Measurements from ENCODE around the gene ENGASE.

The ENGASE gene

GRCh38 chr17:79115487-79115886, 40.9 kb downstream of the ENGASE start:
- no peak for DNase-seq (ENCODE audit: low spot score)

- no peak for DNase-seq (ENCODE audit: low spot score)
Measured at GRCh38 chr17:79116575-79117368, 42.1 kb downstream of the ENGASE start.

- no peak for DNase-seq (ENCODE audit: low spot score)
Measured at GRCh38 chr17:79117905-79118487, 43.4 kb downstream of the ENGASE start.

DNA sequence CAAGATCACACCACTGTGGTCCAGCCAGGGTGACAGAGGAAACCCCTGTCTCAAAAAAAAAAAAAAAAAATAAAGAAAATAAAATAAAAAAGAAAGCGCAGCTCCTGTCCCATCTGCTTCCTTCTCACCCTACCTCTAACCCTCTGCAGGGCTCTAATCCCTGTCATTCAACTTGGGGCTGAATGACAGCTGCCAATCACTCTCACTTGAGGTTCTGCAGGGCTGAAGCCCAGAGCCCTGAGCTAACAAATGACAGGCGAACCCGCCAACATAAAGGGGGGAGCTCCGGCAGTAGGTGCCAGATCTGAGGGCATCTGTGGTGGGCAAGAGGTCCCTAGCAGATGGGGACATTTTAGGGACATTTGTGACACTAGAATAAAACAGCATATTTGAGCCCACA, 44.3 kb downstream of the ENGASE start:
- DNase-seq (ENCODE audit: low spot score), result no peak

DNA sequence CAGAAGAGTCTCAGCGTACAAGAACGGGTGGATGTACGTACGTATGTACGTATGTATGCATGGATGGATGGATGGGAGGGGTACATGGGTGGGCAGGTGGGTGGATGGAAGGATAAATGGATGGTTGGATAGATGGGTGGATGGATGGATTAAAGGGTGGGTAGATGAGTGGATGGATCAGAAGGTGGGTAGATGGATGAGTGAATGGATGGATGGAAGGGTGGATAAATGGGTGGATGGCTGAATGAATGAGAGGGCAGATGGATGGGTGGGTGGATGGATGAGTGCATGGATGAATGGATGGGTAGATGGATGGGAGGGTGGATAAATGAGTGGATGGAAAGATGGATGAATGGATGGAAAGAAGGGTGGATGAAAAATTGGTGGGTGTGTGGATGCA, 45.6 kb downstream of the ENGASE start:
- no peak for DNase-seq (ENCODE audit: low spot score)

GRCh38 chr17:79123988-79124387, 49.4 kb downstream of the ENGASE start:
- DNase-seq (ENCODE audit: low spot score), result no peak

DNA sequence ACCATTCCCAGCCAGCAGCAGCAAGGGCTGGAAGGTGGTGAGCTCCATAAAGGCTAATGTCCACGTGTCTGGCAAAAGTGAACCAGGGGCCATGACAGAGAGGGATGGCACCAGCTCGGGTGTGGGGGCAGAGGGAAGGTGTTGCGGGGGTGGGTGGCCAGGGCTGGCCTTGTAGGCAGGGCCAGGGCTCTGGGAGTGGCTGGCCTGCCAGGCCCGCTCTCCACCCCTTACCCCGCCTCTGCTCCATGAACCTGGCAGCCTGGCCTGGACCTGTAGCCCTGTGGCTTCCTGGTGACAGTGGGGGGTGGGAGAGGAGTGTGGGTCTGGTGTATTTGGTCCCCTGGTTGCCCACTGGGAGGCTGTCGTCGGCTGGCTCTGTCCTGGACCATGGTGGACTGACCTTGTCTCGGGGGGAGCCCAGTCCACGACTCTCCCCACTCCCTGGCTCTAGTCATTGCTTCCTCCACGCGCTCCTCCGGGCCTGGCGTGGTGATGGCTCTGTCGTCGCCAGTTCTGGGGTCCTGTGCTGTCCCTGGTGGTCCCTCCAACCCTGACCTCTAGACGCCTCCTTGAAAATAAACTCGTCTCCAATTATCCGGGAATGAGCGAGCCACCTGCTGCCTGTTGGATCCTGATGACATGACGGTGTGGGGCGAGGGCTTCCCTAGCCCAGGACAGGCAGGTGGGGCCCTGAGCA, 50.0 kb downstream of the ENGASE start:
- DNase-seq (ENCODE audit: low spot score), result no peak

DNA sequence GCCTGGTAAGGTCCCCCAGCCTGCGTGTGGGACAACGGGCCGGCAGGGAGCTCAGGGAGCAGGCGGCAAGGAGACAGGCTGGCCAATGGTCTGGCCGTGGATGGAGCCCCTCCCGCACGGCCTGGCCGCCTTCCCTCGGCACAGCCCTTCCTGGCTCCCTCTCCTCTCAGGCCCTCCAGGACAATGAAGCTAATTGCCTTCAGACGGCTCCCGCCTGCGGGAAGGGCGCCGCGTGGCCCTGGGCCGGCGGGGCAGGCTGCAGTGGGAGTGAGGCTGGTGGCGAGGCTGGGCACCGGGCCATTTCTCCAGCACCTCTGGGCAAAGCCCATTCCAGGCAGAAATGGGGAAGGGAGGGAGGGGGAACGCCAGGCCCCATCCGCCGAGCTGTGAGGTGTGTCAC, 50.9 kb downstream of the ENGASE start:
- no peak for DNase-seq (ENCODE audit: low spot score)

DNA sequence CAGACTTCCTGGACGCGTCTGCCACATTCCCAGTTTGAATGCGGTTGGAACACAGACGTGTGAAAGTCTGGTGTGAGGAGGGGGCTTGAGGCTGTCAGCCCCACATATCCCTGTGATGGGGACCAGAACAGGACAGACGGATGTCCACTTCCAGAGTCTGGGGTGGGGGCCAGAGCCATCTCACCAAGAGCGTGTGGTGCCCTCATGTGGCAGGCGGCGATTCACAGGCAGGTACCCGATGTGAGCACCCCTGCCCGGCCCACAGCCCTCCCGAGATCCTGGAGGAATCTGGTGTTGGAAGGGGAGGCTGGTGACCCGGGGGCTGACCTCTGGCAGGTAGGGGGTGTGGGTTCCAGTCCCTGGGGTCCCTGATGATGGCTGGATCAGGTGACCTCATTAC, 51.5 kb downstream of the ENGASE start:
- DNase-seq (ENCODE audit: low spot score), result no peak

- no peak for DNase-seq (ENCODE audit: low spot score)
Measured at GRCh38 chr17:79127534-79128135, 53.0 kb downstream of the ENGASE start.

- DNase-seq (ENCODE audit: low spot score), result no peak
Measured at GRCh38 chr17:79129523-79129922, 54.9 kb downstream of the ENGASE start.

DNA sequence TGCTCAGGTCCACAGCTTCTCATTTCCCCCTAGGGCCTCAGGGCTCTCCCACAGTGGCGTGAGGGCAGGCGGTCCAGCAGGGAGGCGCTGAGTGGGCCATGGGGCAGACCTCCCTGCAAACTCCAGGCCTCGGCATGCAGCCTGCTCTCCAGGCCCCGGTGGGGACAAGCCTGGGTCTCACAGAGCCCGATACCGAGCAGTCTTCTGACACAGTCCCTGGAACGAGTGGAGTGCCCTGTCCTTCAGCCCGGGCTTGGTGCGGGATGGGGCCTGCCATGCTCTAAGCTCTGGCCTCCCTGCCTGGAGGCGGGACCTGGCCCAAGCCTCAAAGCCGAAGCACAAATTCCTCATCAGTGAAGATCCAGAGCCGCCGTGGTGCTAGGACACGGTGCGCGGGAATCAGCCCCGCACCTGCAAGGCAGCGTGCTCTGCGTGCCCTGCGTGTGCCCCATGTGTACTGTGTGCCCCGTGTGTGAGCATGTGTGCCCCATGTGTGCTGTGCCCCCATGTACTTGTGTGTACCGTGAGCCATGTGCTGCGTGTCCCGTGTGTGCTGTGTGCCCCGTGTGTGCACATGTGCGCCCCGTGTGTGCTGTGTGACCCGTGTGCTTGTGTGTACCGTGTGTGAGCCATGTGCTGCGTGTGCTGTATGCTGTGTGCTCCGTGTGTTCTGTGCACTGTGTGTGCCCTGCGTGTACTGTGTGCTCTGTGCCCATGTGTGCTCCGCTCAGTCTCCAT, 56.1 kb downstream of the ENGASE start:
- DNase-seq (ENCODE audit: low spot score), result no peak

GRCh38 chr17:79131274-79131635, 56.6 kb downstream of the ENGASE start:
- no peak for DNase-seq (ENCODE audit: low spot score)

DNA sequence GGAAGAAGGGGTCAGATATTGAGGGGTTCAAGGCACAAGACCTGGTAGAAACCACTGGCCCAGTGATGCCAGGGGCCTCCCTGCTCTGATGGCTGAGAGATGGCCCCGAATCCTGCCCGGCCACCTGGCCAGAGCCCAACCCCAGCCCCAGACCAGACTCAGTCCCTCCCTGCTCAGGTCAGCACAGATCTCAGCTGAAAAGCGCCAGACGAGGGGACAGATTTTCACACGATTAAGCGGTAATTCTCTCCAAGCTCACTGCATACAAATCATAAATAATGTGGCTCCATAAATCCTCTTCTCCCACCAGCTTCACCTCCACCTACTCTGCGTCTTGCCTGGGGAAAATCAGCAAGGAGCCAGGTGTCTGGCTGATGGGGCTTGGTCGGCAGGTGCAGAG, 57.1 kb downstream of the ENGASE start:
- no peak for DNase-seq (ENCODE audit: low spot score)

DNA sequence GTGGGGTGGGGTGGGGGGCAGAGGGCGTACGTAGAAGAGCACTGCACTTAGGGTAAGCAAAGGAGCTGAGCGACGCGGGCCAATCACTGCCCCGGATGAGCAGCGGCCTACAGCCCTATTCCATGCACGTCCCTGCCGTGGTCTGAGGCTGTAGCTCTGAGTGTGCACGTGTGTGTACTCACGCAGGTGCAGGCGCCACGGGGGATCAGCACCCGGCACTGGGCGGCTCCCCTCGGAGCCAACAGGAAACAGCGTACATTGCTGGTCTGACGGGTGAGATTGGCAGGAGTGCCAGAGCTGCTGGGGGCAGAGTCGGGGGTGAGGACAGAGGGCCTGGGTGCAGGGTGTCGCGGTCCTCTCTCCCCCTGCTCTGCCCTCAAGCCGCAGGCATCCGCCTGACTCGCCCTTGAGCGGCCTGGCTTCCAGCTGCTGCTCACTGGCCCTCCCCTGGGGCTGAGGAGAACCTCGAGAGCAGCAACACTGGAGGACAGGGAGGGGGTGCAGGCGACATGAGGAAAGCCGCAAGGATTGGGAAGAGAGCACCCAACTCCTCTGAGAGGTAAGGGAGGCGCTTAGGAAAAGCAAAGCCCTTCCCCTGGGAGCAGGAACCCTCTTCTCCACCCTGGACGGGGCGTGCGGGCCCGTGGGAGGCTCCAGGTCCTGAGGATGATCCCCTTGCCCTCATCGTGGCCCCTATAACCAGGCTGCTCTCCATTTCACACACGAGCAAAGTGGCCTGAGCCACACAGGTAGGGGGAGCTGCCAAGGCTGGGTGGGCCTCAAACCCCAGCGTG, 57.8 kb downstream of the ENGASE start:
- no peak for DNase-seq (ENCODE audit: low spot score)

GRCh38 chr17:79133214-79133613, 58.6 kb downstream of the ENGASE start:
- DNase-seq (ENCODE audit: low spot score), result no peak

DNA sequence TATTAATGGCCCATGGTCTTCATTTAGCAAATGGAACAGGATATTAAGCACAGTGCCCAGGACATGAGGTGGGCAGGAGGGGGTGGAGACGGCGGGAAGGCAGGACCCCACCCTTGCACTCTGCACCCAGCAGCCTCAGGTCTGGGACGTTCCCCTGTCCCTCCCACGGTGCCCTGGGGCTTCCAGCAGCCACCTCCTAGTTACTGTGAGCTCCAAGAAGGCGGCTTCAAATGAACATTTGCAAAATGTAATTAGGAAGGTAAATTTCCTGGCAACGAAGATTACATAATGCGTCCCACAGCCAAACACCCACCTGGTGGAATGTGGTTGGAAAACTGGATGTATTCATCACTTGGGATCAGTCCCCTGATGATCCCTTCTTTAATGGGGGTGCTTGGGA, 59.4 kb downstream of the ENGASE start:
- no peak for DNase-seq (ENCODE audit: low spot score)

DNA sequence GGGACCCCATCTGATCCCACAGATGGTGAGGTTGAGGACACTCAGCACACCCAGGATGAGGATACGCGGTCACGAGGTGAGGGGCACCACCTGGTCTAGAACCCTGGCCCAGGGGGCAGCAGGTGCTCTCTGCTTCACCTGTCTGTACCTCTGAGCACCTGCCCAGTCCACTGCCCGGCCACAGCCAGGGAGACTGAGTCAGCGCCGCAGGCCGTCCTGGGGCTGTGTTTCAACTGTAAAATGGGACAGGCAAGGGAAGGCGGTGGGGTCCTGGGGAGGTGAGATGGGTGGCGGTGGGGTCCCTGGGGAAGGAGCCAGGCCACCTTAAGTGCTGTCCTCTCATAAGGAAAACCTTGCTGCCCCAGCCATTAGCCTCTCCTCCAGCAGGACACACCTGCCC, 60.4 kb downstream of the ENGASE start:
- no peak for DNase-seq (ENCODE audit: low spot score)

DNA sequence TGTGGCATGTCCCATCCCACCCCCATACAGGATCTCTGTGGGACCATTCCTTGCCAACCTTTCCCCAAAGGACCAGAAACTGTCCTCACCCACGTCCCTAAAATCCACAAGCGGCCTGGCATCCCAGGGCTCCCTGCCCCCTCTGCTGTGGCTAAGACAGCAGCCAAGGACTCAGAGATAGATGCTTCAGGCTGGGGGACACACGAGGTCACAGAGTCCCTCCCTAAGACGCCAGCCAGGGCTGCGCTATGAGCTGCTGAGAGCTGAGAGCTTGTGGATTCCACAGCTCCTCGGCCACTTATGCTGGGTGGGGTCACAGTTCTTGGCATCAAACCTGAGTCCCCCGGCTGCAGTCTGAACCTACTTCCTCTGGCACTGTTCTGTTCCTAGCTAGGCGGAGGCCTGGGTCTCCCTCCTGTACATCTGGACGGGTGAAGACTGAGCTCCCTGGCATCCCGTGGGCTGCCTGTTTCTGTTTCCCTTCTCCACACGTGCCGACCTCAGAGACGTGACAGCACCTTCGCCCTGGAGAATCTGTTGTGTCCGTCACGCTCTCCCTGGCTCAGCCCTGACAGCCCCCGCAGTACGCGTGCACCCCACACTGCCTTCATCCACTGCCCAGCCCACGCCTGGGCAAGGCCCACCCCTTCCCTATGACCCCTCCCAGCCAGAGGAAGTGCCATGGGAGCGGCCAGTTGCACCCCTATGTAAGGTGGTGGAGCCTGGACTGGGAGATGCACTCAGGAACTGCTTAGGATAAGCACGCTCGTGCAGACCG, 61.2 kb downstream of the ENGASE start:
- DNase-seq (ENCODE audit: low spot score), result no peak
